K562 (cell line): Measurements from ENCODE around the gene GANAB. TPM values are rescaled to one million over a fixed set of nuclear protein-coding genes. Genes with fewer than 3 reads are reported as not detected.

Experiments
- ATF1 ChIP-seq, 2 experiments: fragments of 450-650 bp in 1 of 2; IDR thresholded peaks; 2 replicates each; pipeline ENCODE4 v1.6.1; 2016; ENCODE audit warnings: missing compliant biosample characterization in 1 of 2, missing genetic modification characterization in 1 of 2
- BRD4 ChIP-seq: fragments of 200-600 bp; sonication (generic); IDR thresholded peaks from 2 replicates; pipeline ENCODE4 v1.6.1; 2017; ENCODE audit warnings: inconsistent platforms
- CBFA2T2 ChIP-seq: fragments of 450-650 bp; conservative IDR thresholded peaks from 2 replicates; pipeline ENCODE4 v1.6.1; 2017; ENCODE audit warnings: mild to moderate bottlenecking
- CEBPG ChIP-seq, 3 experiments: fragments of 200-800 bp in 1 of 3; sonication (Bioruptor generic) in 1 of 3; sonication (generic) in 1 of 3; formaldehyde crosslinking in 1 of 3; IDR thresholded peaks in 2 of 3; conservative IDR thresholded peaks in 1 of 3; 2 replicates each; pipeline versions ENCODE4 v1.6.1 to v1.8.0; 2016 to 2022; ENCODE audit warnings: missing compliant biosample characterization in 2 of 3, missing genetic modification characterization in 2 of 3, mild to moderate bottlenecking in 1 of 3, missing genetic modification reagents in 1 of 3
- EHMT2 ChIP-seq: fragments of 450-650 bp; IDR thresholded peaks from 2 replicates; pipeline ENCODE4 v1.6.1; 2018; ENCODE audit warnings: antibody characterized with exemption
- MAZ ChIP-seq, 2 experiments: fragments of 450-650 bp in 1 of 2; sonication (generic) in 1 of 2; formaldehyde crosslinking; IDR thresholded peaks in 1 of 2; conservative IDR thresholded peaks in 1 of 2; 2 replicates each; pipeline versions ENCODE4 v1.4.0 to v1.5.0; 2020; ENCODE audit warnings: mild to moderate bottlenecking in 1 of 2, missing genetic modification reagents in 1 of 2
- MBD2 ChIP-seq: sonication (generic); IDR thresholded peaks from 2 replicates; pipeline ENCODE4 v1.6.1; 2016; ENCODE audit warnings: low read depth, borderline replicate concordance
- NCOA1 ChIP-seq: fragments of 450-650 bp; IDR thresholded peaks from 2 replicates; pipeline ENCODE4 v1.6.1; 2016; ENCODE audit warnings: low read depth
- POU5F1 ChIP-seq: fragments of 150-350 bp; IDR thresholded peaks from 2 replicates; pipeline ENCODE4 v1.6.1; 2014; ENCODE audit warnings: borderline replicate concordance, low read length, low read depth, mild to moderate bottlenecking; ENCODE audit not compliant: partially characterized antibody
- SAFB ChIP-seq: fragments of 200-400 bp; formaldehyde crosslinking; IDR thresholded peaks from 2 replicates; pipeline ENCODE4 v1.6.1; 2017; ENCODE audit warnings: low read depth, low read length, borderline replicate concordance
- SP1 ChIP-seq: sonication (generic); formaldehyde crosslinking; IDR thresholded peaks from 2 replicates; pipeline ENCODE4 v1.8.1; 2022; ENCODE audit warnings: mild to moderate bottlenecking, missing genetic modification reagents
- ZFP30 ChIP-seq: fragments of 250-450 bp; sonication (Bioruptor Pico); IDR thresholded peaks from 2 replicates; pipeline ENCODE4 v1.8.0; 2022; ENCODE audit warnings: moderate library complexity, mild to moderate bottlenecking, inconsistent platforms, borderline replicate concordance
- ZNF316 ChIP-seq: fragments of 450-650 bp; IDR thresholded peaks from 2 replicates; pipeline ENCODE4 v1.6.1; 2016
- ZNF644 ChIP-seq: fragments of 200-800 bp; sonication (Bioruptor generic); IDR thresholded peaks from 2 replicates; pipeline ENCODE4 v1.6.1; 2016; ENCODE audit warnings: low read depth, missing genetic modification characterization, missing compliant biosample characterization
- ZNF717 ChIP-seq: fragments of 250-450 bp; sonication (Bioruptor Pico); IDR thresholded peaks from 2 replicates; pipeline ENCODE4 v1.5.0; 2021
- ZNF764 ChIP-seq: fragments of 250-450 bp; sonication (Bioruptor Pico); IDR thresholded peaks from 2 replicates; pipeline ENCODE4 v1.4.0; 2020; ENCODE audit warnings: low read depth, mild to moderate bottlenecking, moderate library complexity
- polyA plus RNA-seq, 8 experiments: library from polyadenylated mRNA; depleted of rRNA in 4 of 8; stranded (reverse) in 5 of 8; unstranded in 3 of 8; fragments of >200 nt; fragmentation: Nextera tagmentation in 2 of 8; fragmentation: Illumina TruSeq in 1 of 8; extraction: Ambion mirVana in 2 of 8; extraction: Trizol in 1 of 8; gene quantifications; 2 replicates each; pipeline versions ENCODE4 v1.2.1 to v1.2.3, GENCODE V29; 2011 to 2014; ENCODE audit warnings: inconsistent platforms in 1 of 8, missing spikeins in 1 of 8
- total RNA-seq, 7 experiments: library from RNA; depleted of rRNA in 6 of 7; stranded (reverse); fragments of >200 nt in 6 of 7; fragmentation: Illumina TruSeq in 2 of 7; extraction: Trizol in 2 of 7; gene quantifications; 2 replicates each; pipeline versions ENCODE4 v1.2.1 to v1.2.3, GENCODE V29; 2011 to 2021; ENCODE audit warnings: low replicate concordance in 1 of 7
- TF ChIP-seq, protein P1 (sequence below): fragments of 450-650 bp; IDR thresholded peaks from 2 replicates; pipeline ENCODE4 v1.6.1; 2016; ENCODE audit warnings: antibody characterized with exemption
- TF ChIP-seq, protein P2 (sequence below): fragments of 250-450 bp; sonication (Bioruptor Pico); IDR thresholded peaks from 2 replicates; pipeline ENCODE4 v1.8.0; 2022; ENCODE audit warnings: moderate library complexity, mild to moderate bottlenecking, inconsistent platforms
- TF ChIP-seq, protein P3 (sequence below): sonication (generic); formaldehyde crosslinking; IDR thresholded peaks from 2 replicates; pipeline ENCODE4 v1.5.0; 2020; ENCODE audit warnings: missing genetic modification reagents
- TF ChIP-seq, protein P4 (sequence below): fragments of 450-650 bp; IDR thresholded peaks from 2 replicates; pipeline ENCODE4 v1.6.1; 2016; ENCODE audit warnings: borderline replicate concordance
- TF ChIP-seq, protein P5 (sequence below): fragments of 250-450 bp; sonication (Bioruptor Pico); IDR thresholded peaks from 2 replicates; pipeline ENCODE4 v1.5.0; 2020; ENCODE audit warnings: mild to moderate bottlenecking

The GANAB gene
- total and polyA plus RNA-seq, 9 of the 15 experiments (the other 6 are each of a cell fraction or from before 2014, with no cell fraction given), result 6.5 to 284 (median 161) TPM

DNA sequence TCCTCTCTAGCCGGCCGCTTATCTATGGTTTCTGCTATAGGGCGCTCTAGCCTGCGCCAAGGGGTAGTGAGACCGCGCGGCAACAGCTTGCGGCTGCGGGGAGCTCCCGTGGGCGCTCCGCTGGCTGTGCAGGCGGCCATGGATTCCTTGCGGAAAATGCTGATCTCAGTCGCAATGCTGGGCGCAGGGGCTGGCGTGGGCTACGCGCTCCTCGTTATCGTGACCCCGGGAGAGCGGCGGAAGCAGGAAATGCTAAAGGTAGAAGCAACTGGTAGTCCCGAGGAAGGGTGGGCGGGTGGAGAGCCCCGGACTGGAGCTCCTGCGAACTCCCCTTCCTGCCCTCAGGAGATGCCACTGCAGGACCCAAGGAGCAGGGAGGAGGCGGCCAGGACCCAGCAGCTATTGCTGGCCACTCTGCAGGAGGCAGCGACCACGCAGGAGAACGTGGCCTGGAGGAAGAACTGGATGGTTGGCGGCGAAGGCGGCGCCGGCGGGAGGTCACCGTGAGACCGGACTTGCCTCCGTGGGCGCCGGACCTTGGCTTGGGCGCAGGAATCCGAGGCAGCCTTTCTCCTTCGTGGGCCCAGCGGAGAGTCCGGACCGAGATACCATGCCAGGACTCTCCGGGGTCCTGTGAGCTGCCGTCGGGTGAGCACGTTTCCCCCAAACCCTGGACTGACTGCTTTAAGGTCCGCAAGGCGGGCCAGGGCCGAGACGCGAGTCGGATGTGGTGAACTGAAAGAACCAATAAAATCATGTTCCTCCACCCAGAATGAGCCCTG, 25.4 kb upstream of the GANAB start, which contains the start of the genes LBHD1 and UQCC3 (continued):
- TF ChIP-seq, protein P1, sequence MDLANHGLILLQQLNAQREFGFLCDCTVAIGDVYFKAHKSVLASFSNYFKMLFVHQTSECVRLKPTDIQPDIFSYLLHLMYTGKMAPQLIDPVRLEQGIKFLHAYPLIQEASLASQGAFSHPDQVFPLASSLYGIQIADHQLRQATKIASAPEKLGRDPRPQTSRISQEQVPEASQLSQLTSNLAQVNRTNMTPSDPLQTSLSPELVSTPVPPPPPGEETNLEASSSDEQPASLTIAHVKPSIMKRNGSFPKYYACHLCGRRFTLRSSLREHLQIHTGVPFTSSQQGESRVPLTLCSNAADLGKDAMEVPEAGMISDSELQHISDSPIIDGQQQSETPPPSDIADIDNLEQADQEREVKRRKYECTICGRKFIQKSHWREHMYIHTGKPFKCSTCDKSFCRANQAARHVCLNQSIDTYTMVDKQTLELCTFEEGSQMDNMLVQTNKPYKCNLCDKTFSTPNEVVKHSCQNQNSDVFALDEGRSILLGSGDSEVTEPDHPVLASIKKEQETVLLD, result 0 out of 2 replicates have a peak, but pooled peaks have one; percentile 7
- no peak for TF ChIP-seq ZNF764 (CRISPR knock-in tag)
- TF ChIP-seq, protein P2, sequence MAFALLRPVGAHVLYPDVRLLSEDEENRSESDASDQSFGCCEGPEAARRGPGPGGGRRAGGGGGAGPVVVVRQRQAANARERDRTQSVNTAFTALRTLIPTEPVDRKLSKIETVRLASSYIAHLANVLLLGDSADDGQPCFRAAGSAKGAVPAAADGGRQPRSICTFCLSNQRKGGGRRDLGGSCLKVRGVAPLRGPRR, result no peak
- TF ChIP-seq, protein P3, sequence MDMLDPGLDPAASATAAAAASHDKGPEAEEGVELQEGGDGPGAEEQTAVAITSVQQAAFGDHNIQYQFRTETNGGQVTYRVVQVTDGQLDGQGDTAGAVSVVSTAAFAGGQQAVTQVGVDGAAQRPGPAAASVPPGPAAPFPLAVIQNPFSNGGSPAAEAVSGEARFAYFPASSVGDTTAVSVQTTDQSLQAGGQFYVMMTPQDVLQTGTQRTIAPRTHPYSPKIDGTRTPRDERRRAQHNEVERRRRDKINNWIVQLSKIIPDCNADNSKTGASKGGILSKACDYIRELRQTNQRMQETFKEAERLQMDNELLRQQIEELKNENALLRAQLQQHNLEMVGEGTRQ (CRISPR knock-in tag), result no peak
- TF ChIP-seq NCOA1, result no peak
- TF ChIP-seq ZFP30 (CRISPR knock-in tag), result no peak
- TF ChIP-seq POU5F1, result peak; percentile 8
- TF ChIP-seq CBFA2T2, result no peak
- TF ChIP-seq BRD4, result no peak
- no peak; the same call in 1 of the 2 replicates for TF ChIP-seq SP1
- TF ChIP-seq EHMT2, result no peak
- TF ChIP-seq, protein P4, sequence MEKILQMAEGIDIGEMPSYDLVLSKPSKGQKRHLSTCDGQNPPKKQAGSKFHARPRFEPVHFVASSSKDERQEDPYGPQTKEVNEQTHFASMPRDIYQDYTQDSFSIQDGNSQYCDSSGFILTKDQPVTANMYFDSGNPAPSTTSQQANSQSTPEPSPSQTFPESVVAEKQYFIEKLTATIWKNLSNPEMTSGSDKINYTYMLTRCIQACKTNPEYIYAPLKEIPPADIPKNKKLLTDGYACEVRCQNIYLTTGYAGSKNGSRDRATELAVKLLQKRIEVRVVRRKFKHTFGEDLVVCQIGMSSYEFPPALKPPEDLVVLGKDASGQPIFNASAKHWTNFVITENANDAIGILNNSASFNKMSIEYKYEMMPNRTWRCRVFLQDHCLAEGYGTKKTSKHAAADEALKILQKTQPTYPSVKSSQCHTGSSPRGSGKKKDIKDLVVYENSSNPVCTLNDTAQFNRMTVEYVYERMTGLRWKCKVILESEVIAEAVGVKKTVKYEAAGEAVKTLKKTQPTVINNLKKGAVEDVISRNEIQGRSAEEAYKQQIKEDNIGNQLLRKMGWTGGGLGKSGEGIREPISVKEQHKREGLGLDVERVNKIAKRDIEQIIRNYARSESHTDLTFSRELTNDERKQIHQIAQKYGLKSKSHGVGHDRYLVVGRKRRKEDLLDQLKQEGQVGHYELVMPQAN, result 0 out of 2 replicates have a peak, but pooled peaks have one; percentile 7
- 0 out of 2 replicates have a peak, but pooled peaks have one; percentile 44 for TF ChIP-seq ZNF644 (tag)
- TF ChIP-seq ZNF316, result 0 out of 2 replicates have a peak, but pooled peaks have one; percentile 42
- TF ChIP-seq, protein P5, sequence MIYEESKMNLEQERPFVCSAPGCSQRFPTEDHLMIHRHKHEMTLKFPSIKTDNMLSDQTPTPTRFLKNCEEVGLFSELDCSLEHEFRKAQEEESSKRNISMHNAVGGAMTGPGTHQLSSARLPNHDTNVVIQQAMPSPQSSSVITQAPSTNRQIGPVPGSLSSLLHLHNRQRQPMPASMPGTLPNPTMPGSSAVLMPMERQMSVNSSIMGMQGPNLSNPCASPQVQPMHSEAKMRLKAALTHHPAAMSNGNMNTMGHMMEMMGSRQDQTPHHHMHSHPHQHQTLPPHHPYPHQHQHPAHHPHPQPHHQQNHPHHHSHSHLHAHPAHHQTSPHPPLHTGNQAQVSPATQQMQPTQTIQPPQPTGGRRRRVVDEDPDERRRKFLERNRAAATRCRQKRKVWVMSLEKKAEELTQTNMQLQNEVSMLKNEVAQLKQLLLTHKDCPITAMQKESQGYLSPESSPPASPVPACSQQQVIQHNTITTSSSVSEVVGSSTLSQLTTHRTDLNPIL, result no peak
- TF ChIP-seq SAFB, result peak; percentile 80
- no peak for TF ChIP-seq ATF1 (CRISPR knock-in tag; IDR thresholded peaks at IDR 0.05)
- TF ChIP-seq ATF1 (tag; IDR thresholded peaks at IDR 0.05), result peak; percentile 63
- TF ChIP-seq MBD2, result peak; percentile 77; the same call in 1 of the 2 replicates
- TF ChIP-seq CEBPG (CRISPR knock-in tag; IDR thresholded peaks at IDR 0.05), result peak; percentile 24; the same call in 1 of the 2 replicates
- no peak for TF ChIP-seq CEBPG (tag; conservative IDR thresholded peaks at IDR 0.05 in 1 of 2, IDR thresholded peaks at IDR 0.05 in 1 of 2)
- TF ChIP-seq ZNF717 (CRISPR knock-in tag), result no peak
- peak; percentile 42 to 49; a peak in 1 of 4 replicates for TF ChIP-seq MAZ (CRISPR knock-in tag; conservative IDR thresholded peaks at IDR 0.05 in 1 of 2, IDR thresholded peaks at IDR 0.05 in 1 of 2)
